Mammary epithelial cell (primary cell): ENCODE results near the gene SBSN.

Experiments
- EZH2 ChIP-seq: IDR thresholded peaks from 2 replicates; pipeline ENCODE4 v1.6.1; 2012; ENCODE audit warnings: low read length, inconsistent platforms, borderline replicate concordance
- TF ChIP-seq, protein P1 (sequence below), 2 donors: IDR thresholded peaks in 1 of 2; conservative IDR thresholded peaks in 1 of 2; 2 replicates each; pipeline ENCODE4 v1.5.1; 2011 to 2012; ENCODE audit warnings: inconsistent platforms in 2 of 2, low read length in 2 of 2, mild to moderate bottlenecking in 2 of 2, control low read depth in 1 of 2, low read depth in 1 of 2; ENCODE audit not compliant: insufficient read depth in 1 of 2; ENCODE audit errors: extremely low read depth in 1 of 2

DNA sequence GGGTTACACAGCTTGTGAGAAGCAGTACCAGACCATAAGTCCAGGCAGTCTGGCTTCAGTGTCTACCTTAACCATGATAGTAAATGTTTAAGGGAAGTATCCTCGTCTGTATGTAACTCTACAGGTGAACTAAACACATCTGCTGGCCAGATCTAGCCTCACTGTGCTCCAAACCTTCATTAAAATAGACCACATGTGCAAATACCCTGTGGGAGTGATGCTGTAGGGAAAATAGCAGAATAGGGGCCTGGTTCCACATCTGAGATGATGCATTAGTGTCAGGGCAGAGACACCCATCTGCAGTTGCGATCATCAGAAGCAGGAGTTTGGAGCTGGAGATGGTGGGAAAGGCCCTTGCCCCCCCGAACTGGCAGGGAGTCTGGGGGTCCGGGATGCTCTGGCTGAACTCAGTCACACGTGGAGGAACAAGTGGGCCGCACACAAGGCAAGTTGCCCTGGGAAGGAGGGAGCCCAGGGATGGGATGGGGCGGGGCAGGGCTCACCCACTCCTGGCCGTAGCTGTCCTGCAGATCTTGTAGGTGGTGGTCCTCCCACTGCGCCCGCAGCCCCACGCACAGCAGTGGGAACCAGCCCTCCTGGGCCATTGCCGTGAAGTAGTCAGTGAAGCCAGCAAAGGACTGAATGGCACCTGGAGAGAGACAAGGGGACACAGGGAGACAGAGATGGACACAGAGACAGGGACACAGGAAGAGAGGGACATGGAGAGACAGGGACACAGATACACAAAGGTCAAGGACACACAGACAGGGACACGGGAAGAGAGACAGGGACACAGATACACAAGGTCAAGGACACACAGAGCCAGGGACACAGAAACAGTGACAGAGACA, 24.6 kb upstream of the SBSN start:
- TF ChIP-seq, protein P1, sequence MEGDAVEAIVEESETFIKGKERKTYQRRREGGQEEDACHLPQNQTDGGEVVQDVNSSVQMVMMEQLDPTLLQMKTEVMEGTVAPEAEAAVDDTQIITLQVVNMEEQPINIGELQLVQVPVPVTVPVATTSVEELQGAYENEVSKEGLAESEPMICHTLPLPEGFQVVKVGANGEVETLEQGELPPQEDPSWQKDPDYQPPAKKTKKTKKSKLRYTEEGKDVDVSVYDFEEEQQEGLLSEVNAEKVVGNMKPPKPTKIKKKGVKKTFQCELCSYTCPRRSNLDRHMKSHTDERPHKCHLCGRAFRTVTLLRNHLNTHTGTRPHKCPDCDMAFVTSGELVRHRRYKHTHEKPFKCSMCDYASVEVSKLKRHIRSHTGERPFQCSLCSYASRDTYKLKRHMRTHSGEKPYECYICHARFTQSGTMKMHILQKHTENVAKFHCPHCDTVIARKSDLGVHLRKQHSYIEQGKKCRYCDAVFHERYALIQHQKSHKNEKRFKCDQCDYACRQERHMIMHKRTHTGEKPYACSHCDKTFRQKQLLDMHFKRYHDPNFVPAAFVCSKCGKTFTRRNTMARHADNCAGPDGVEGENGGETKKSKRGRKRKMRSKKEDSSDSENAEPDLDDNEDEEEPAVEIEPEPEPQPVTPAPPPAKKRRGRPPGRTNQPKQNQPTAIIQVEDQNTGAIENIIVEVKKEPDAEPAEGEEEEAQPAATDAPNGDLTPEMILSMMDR (conservative IDR thresholded peaks at IDR 0.05 in 1 of 2, IDR thresholded peaks at IDR 0.05 in 1 of 2; ENCODE audit: extremely low read depth in 1 of 2, insufficient read depth in 1 of 2, low read depth in 1 of 2, low read length in 2 of 2): no peak
- TF ChIP-seq EZH2: no peak
